Caco-2 (cell line): ENCODE measurements around the gene CR1L. TPM values are rescaled to one million over a fixed set of nuclear protein-coding genes. Genes with fewer than 3 reads are reported as not detected.

Experiments
- BruUV-seq: library from RNA; stranded (reverse); fragments of 400-500 nt; replicated peaks from 2 replicates; lab custom pipeline; 2021; lab: Mats Ljungman, UMichigan
- CTCF ChIA-PET: fragments of 300-600 bp; sonication (Branson Sonifier 250); formaldehyde crosslinking; loops from one replicate; lab custom pipeline; 2022; ENCODE audit warnings: antibody characterized with exemption; lab: Charles Lee
- POLR2A ChIA-PET: fragments of 300-600 bp; sonication (Branson Sonifier 250); formaldehyde crosslinking; loops from one replicate; lab custom pipeline; 2022; ENCODE audit warnings: antibody characterized with exemption; lab: Charles Lee
- DNase-seq, 2 experiments: peaks; one replicate each; pipeline versions ENCODE4 v3.0.0 to v3.0.0-alpha.2; 2020 to 2022
- H3K27me3 ChIP-seq: replicated peaks from 2 replicates; pipeline ENCODE4 v1.6.0; 2011; ENCODE audit warnings: low read length; ENCODE audit not compliant: control insufficient read depth, insufficient read depth
- H3K36me3 ChIP-seq: 2 replicates; pipeline ENCODE4 v1.5.1; 2011; ENCODE audit warnings: low read length; ENCODE audit not compliant: control insufficient read depth, insufficient read depth
- H3K4me1 ChIP-seq: fragments of 250-450 bp; sonication (Bioruptor Pico); 2 replicates; pipeline ENCODE4 v1.5.1; 2020; ENCODE audit warnings: mild to moderate bottlenecking
- H3K4me3 ChIP-seq: 2 replicates; pipeline ENCODE4 v1.5.1; 2011; ENCODE audit warnings: low read depth, mild to moderate bottlenecking, control low read depth, low read length
- H3K9me3 ChIP-seq: fragments of 250-450 bp; sonication (Bioruptor Pico); 2 replicates; pipeline ENCODE4 v1.5.1; 2020; ENCODE audit warnings: mild to moderate bottlenecking, moderate library complexity
- H3K27ac Mint-ChIP-seq: one replicate; pipeline ENCODE4 v1.8.0; 2022; ENCODE audit warnings: mixed read lengths; ENCODE audit not compliant: unreplicated experiment
- H3K27me3 Mint-ChIP-seq: one replicate; pipeline ENCODE4 v1.8.0; 2022; ENCODE audit warnings: mixed read lengths; ENCODE audit not compliant: insufficient read depth, unreplicated experiment
- H3K36me3 Mint-ChIP-seq: one replicate; pipeline ENCODE4 v1.8.0; 2022; ENCODE audit warnings: mild to moderate bottlenecking, mixed read lengths; ENCODE audit not compliant: insufficient read depth, unreplicated experiment
- H3K4me1 Mint-ChIP-seq: one replicate; pipeline ENCODE4 v1.8.0; 2022; ENCODE audit warnings: low read depth, mixed read lengths; ENCODE audit not compliant: unreplicated experiment
- H3K4me3 Mint-ChIP-seq: one replicate; pipeline ENCODE4 v1.8.0; 2022; ENCODE audit warnings: mild to moderate bottlenecking, moderate library complexity, mixed read lengths; ENCODE audit not compliant: unreplicated experiment
- H3K9me3 Mint-ChIP-seq: one replicate; pipeline ENCODE4 v1.8.0; 2022; ENCODE audit warnings: mixed read lengths; ENCODE audit not compliant: unreplicated experiment
- intact Hi-C: fragments of 100-400 bp; cut with micrococcal nuclease; formaldehyde crosslinking; loops from one replicate; pipeline ENCODE4 v1.10.0; 2022; ENCODE audit not compliant: unreplicated experiment
- total RNA-seq: library from RNA; stranded (reverse); gene quantifications from 2 replicates; pipeline ENCODE4 v1.2.3, GENCODE V29; 2022
- TF ChIP-seq, protein P1 (sequence below), 2 experiments: fragments of 200-600 bp in 1 of 2; IDR thresholded peaks; 1 replicate in 1 of 2; 2 replicates in 1 of 2; pipeline versions ENCODE4 v1.5.1 to v1.8.0; 2011 to 2022; ENCODE audit warnings: antibody characterized with exemption in 1 of 2, control low read depth in 1 of 2, inconsistent platforms in 1 of 2, low read depth in 1 of 2, low read length in 1 of 2, mild to moderate bottlenecking in 1 of 2, moderate library complexity in 1 of 2; ENCODE audit not compliant: insufficient read depth in 1 of 2, severe bottlenecking in 1 of 2, unreplicated experiment in 1 of 2

Gene CR1L
- total RNA-seq, 1 experiment from 2014 or later = not detected

DNA sequence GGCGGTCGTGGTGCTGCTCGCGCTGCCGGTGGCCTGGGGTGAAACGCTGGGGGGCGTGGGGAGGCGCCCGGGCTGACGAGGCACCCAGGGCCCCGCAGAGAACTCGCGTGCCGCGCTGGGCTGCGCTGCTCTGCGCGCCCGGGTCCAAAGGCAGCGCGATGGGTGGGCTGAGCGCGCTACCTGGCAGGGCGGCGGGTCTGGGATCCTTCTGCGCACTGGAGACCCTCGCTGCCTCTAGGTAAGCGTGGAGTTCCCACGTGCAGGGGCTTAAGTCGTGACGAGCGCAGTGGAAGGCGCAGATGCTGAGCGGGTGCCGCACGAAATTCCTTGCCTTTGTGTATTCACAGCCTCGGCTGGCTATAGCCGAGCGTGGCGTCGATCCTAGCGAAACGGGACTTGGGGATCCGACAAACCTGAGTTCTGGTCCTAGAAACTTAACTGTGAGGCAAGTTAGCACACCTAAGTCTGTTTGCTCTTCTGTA, 24.6 kb downstream of the CR1L start:
- no TSS peak for BruUV-seq
- Histone ChIP-seq H3K9me3 (no peaks in the 10 kb centered on the region), H3K36me3 (no peaks in the 10 kb centered on the region), H3K27me3 (no peaks in the 10 kb centered on the region), H3K4me3 (no peak overlapping the region), H3K4me1 (no peaks in the 10 kb centered on the region)
- intact Hi-C loops = no loop called here
- peaks cover under 1% of the 10 kb centered on the region for H3K27me3 Mint-ChIP-seq
- H3K9me3 Mint-ChIP-seq = peaks cover 16% of the 10 kb centered on the region
- H3K4me3 Mint-ChIP-seq = no peak overlapping the region
- TF ChIP-seq, protein P1, sequence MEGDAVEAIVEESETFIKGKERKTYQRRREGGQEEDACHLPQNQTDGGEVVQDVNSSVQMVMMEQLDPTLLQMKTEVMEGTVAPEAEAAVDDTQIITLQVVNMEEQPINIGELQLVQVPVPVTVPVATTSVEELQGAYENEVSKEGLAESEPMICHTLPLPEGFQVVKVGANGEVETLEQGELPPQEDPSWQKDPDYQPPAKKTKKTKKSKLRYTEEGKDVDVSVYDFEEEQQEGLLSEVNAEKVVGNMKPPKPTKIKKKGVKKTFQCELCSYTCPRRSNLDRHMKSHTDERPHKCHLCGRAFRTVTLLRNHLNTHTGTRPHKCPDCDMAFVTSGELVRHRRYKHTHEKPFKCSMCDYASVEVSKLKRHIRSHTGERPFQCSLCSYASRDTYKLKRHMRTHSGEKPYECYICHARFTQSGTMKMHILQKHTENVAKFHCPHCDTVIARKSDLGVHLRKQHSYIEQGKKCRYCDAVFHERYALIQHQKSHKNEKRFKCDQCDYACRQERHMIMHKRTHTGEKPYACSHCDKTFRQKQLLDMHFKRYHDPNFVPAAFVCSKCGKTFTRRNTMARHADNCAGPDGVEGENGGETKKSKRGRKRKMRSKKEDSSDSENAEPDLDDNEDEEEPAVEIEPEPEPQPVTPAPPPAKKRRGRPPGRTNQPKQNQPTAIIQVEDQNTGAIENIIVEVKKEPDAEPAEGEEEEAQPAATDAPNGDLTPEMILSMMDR (IDR thresholded peaks at IDR 0.05; ENCODE audit: insufficient read depth in 1 of 2, low read depth in 1 of 2, low read length in 1 of 2, severe bottlenecking in 1 of 2, unreplicated experiment in 1 of 2) = no peak
- DNase-seq = no peak
- POLR2A ChIA-PET = no interaction called here
- H3K36me3 Mint-ChIP-seq = no peaks in the 10 kb centered on the region
- CTCF ChIA-PET = no interaction called here
- no peak overlapping the region for H3K27ac Mint-ChIP-seq
- no peaks in the 10 kb centered on the region for H3K4me1 Mint-ChIP-seq

DNA sequence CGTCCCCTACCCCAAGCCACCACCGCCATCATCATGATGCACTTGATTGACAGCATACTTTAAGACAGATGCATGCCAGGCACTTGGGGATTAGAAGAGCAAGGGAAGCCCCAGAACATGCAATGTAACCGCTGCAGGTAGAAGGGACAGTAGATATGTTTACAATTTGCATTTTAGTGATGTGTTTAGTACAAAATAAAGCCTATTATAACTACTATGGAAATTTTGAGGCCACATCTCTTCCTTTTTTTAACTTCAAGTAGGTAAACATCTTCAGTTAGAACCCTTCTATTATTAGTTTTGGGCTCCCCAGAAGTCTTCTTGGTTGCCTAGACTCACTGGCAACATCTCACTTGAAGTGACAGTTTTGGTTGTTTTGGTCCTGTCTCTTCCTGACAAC, 25.3 kb downstream of the CR1L start:
- no peak overlapping the region for H3K4me3 Mint-ChIP-seq
- TF ChIP-seq, protein P1 (IDR thresholded peaks at IDR 0.05; ENCODE audit: insufficient read depth in 1 of 2, low read depth in 1 of 2, low read length in 1 of 2, severe bottlenecking in 1 of 2, unreplicated experiment in 1 of 2) = no peak
- no peak for DNase-seq
- intact Hi-C loops = no loop called here
- H3K9me3 Mint-ChIP-seq = peaks cover 16% of the 10 kb centered on the region
- H3K4me1 ChIP-seq = no peaks in the 10 kb centered on the region
- H3K27me3 Mint-ChIP-seq = no peaks in the 10 kb centered on the region
- no peaks in the 10 kb centered on the region for H3K27me3 ChIP-seq
- H3K4me3 ChIP-seq = no peak overlapping the region
- H3K27ac Mint-ChIP-seq = no peak overlapping the region
- ChIA-PET CTCF (no interaction called here), POLR2A (no interaction called here)
- no peaks in the 10 kb centered on the region for H3K36me3 ChIP-seq
- BruUV-seq = no TSS peak
- H3K4me1 Mint-ChIP-seq = no peaks in the 10 kb centered on the region
- no peaks in the 10 kb centered on the region for H3K9me3 ChIP-seq
- H3K36me3 Mint-ChIP-seq = no peaks in the 10 kb centered on the region

DNA sequence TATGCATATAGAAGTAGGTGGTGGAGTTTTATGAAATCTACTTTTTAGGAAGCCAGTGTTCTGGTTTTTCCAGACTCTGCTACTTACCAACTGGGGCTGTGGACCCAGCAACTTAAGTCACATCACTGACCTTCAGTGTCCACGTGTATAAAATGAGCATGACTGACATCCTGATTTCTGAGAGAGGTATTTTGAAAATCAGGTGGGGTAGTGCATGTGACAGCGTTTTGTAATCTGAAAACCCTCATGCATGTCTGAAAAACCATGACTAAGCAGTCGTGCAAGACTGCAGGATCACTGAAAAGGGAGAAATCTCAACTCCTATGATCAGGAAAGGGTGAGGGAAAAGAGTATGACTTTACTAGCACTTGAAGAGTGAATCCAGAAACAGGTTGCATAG, 26.1 kb downstream of the CR1L start:
- BruUV-seq = no TSS peak
- Mint-ChIP-seq H3K27ac (no peak overlapping the region), H3K9me3 (peaks cover 14% of the 10 kb centered on the region), H3K36me3 (no peaks in the 10 kb centered on the region), H3K4me1 (no peaks in the 10 kb centered on the region), H3K27me3 (no peaks in the 10 kb centered on the region), H3K4me3 (no peak overlapping the region)
- no peak overlapping the region for H3K4me3 ChIP-seq
- TF ChIP-seq, protein P1 (IDR thresholded peaks at IDR 0.05; ENCODE audit: insufficient read depth in 1 of 2, low read depth in 1 of 2, low read length in 1 of 2, severe bottlenecking in 1 of 2, unreplicated experiment in 1 of 2) = no peak
- no peaks in the 10 kb centered on the region for H3K36me3 ChIP-seq
- no peaks in the 10 kb centered on the region for H3K27me3 ChIP-seq
- no peaks in the 10 kb centered on the region for H3K4me1 ChIP-seq
- intact Hi-C loops = no loop called here
- H3K9me3 ChIP-seq = no peaks in the 10 kb centered on the region
- ChIA-PET CTCF (no interaction called here), POLR2A (no interaction called here)
- no peak for DNase-seq
